IMR-90 (cell line): Measurements from ENCODE around the gene PLIN5. TPM values are rescaled to one million over a fixed set of nuclear protein-coding genes. Genes with fewer than 3 reads are reported as not detected.

ENCODE experiments used
- ATAC-seq: fragments of 200-7000 bp; cut with Tn5 transposase; 2 replicates; pipeline ENCODE4 v1.9.1; 2020; ENCODE audit warnings: low read depth, mild to moderate bottlenecking, moderate library complexity
- BruUV-seq: library from RNA; stranded (reverse); fragments of 400-500 nt; replicated peaks from 2 replicates; lab custom pipeline; 2021; lab: Mats Ljungman, UMichigan
- CTCF ChIA-PET: fragments of 300-600 bp; formaldehyde crosslinking; extraction: SDS; loops from one replicate; lab custom pipeline; 2021; ENCODE audit warnings: antibody characterized with exemption; lab: Yijun Ruan, JAX
- POLR2A ChIA-PET: fragments of 300-600 bp; sonication (Branson Sonifier 250); formaldehyde crosslinking; loops from one replicate; lab custom pipeline; 2022; ENCODE audit warnings: antibody characterized with exemption; ENCODE audit not compliant: unreplicated experiment; lab: Charles Lee
- DNase-seq: peaks from one replicate; pipeline ENCODE4 v3.0.0; 2013
- H2AFZ ChIP-seq: replicated peaks from 2 replicates; pipeline ENCODE3; 2013; ENCODE audit warnings: low read length, mild to moderate bottlenecking; ENCODE audit not compliant: poor library complexity
- H2AK5ac ChIP-seq: 2 replicates; pipeline ENCODE4 v1.6.1; 2013; ENCODE audit warnings: low read depth, low read length, inconsistent platforms
- H2AK9ac ChIP-seq: replicated peaks from 2 replicates; pipeline ENCODE3; 2013; ENCODE audit warnings: mild to moderate bottlenecking, low read depth, low read length, moderate library complexity; ENCODE audit not compliant: poor library complexity
- H2BK120ac ChIP-seq: 2 replicates; pipeline ENCODE4 v1.6.1; 2013; ENCODE audit warnings: low read depth, low read length, inconsistent platforms
- H2BK15ac ChIP-seq: 3 replicates; pipeline ENCODE4 v1.6.1; 2013; ENCODE audit warnings: low read depth, low read length, inconsistent platforms
- H2BK20ac ChIP-seq: 2 replicates; pipeline ENCODE4 v1.6.1; 2013; ENCODE audit warnings: low read depth, mild to moderate bottlenecking, inconsistent platforms, low read length, moderate library complexity
- H2BK5ac ChIP-seq: 2 replicates; pipeline ENCODE4 v1.6.1; 2013; ENCODE audit warnings: mild to moderate bottlenecking, low read depth, low read length, inconsistent platforms; ENCODE audit not compliant: poor library complexity, severe bottlenecking
- H3K14ac ChIP-seq: replicated peaks from 2 replicates; pipeline ENCODE4 v1.6.1; 2013; ENCODE audit warnings: low read depth, low read length, inconsistent platforms
- H3K18ac ChIP-seq: 2 replicates; pipeline ENCODE4 v1.6.1; 2013; ENCODE audit warnings: low read depth, low read length, control low read depth
- H3K23ac ChIP-seq: 2 replicates; pipeline ENCODE4 v1.6.1; 2013; ENCODE audit warnings: low read depth, low read length, inconsistent platforms
- H3K27ac ChIP-seq: 2 replicates; pipeline ENCODE4 v1.5.1; 2013; ENCODE audit warnings: mild to moderate bottlenecking, control low read depth, low read length; ENCODE audit not compliant: insufficient read depth
- H3K27me3 ChIP-seq: 2 replicates; pipeline ENCODE4 v1.6.1; 2013; ENCODE audit warnings: low read length; ENCODE audit not compliant: control insufficient read depth, insufficient read depth
- H3K36me3 ChIP-seq: 2 replicates; pipeline ENCODE4 v1.6.1; 2013; ENCODE audit warnings: low read length, mixed read lengths; ENCODE audit not compliant: control insufficient read depth, insufficient read depth
- H3K4ac ChIP-seq: 2 replicates; pipeline ENCODE4 v1.6.1; 2013; ENCODE audit warnings: low read depth, low read length, inconsistent platforms
- H3K4me1 ChIP-seq: 2 replicates; pipeline ENCODE4 v1.6.1; 2013; ENCODE audit warnings: low read length, mixed read lengths; ENCODE audit not compliant: control insufficient read depth, insufficient read depth
- H3K4me2 ChIP-seq: 2 replicates; pipeline ENCODE4 v1.6.1; 2013; ENCODE audit warnings: low read depth, mild to moderate bottlenecking, control low read depth, low read length, moderate library complexity
- H3K4me3 ChIP-seq: 2 replicates; pipeline ENCODE4 v1.5.1; 2013; ENCODE audit warnings: low read depth, mild to moderate bottlenecking, control low read depth, low read length, moderate library complexity; ENCODE audit not compliant: insufficient read depth
- H3K56ac ChIP-seq: 2 replicates; pipeline ENCODE4 v1.6.1; 2013; ENCODE audit warnings: low read length, inconsistent platforms; ENCODE audit not compliant: insufficient read depth; ENCODE audit errors: extremely low read depth
- H3K79me1 ChIP-seq, 2 experiments: 2 replicates each; pipeline ENCODE4 v1.6.1; 2013; ENCODE audit warnings: low read length in 2 of 2, inconsistent platforms in 1 of 2, low read depth in 1 of 2
- H3K9ac ChIP-seq: 2 replicates; pipeline ENCODE4 v1.6.1; 2013; ENCODE audit warnings: low read depth, low read length, control low read depth
- H3K9me1 ChIP-seq: 2 replicates; pipeline ENCODE4 v1.6.1; 2013; ENCODE audit warnings: low read length, inconsistent platforms; ENCODE audit not compliant: insufficient read depth
- H3K9me3 ChIP-seq: 2 replicates; pipeline ENCODE4 v1.6.1; 2013; ENCODE audit warnings: low read length; ENCODE audit not compliant: control insufficient read depth, insufficient read depth
- H4K20me1 ChIP-seq: 2 replicates; pipeline ENCODE4 v1.6.1; 2013; ENCODE audit warnings: low read length, inconsistent platforms; ENCODE audit not compliant: insufficient read depth
- H4K5ac ChIP-seq: 2 replicates; pipeline ENCODE4 v1.6.1; 2013; ENCODE audit warnings: mild to moderate bottlenecking, low read depth, low read length, control low read depth
- H4K8ac ChIP-seq, 2 experiments: 2 replicates each; pipeline ENCODE4 v1.6.1; 2013; ENCODE audit warnings: low read depth in 2 of 2, low read length in 2 of 2, control low read depth in 1 of 2, inconsistent platforms in 1 of 2
- H4K91ac ChIP-seq: 2 replicates; pipeline ENCODE4 v1.6.1; 2013; ENCODE audit warnings: low read depth, low read length, inconsistent platforms; ENCODE audit not compliant: insufficient read depth
- CEBPB ChIP-seq: IDR thresholded peaks from 2 replicates; pipeline ENCODE4 v1.6.1; 2012; ENCODE audit warnings: low read depth, low read length, improper control_type of control experiment
- MAZ ChIP-seq: IDR thresholded peaks from 2 replicates; pipeline ENCODE4 v1.6.1; 2012; ENCODE audit warnings: low read depth, mild to moderate bottlenecking, low read length, improper control_type of control experiment, moderate library complexity, borderline replicate concordance
- RCOR1 ChIP-seq: IDR thresholded peaks from 2 replicates; pipeline ENCODE4 v1.6.1; 2012; ENCODE audit warnings: mild to moderate bottlenecking, low read length, improper control_type of control experiment; ENCODE audit not compliant: insufficient replicate concordance
- WGBS, 2 experiments: methylation state at CpG; one replicate each; pipeline versions ENCODE4 v1.1.5 to v1.1.7; 2013; ENCODE audit warnings: missing lambda C conversion rate in 2 of 2; ENCODE audit not compliant: insufficient read length in 1 of 2; ENCODE audit errors: extremely low coverage in 2 of 2; 5-methylcytosine and 5-hydroxymethylcytosine counted together
- dilution Hi-C: fragments of 300-500 bp; cut with HindIII; formaldehyde crosslinking; loops from one replicate; pipeline ENCODE4 v1.14.3; 2018; ENCODE audit warnings: low sequenced_read_pairs; ENCODE audit not compliant: unreplicated experiment
- in situ Hi-C: fragments of 300-500 bp; cut with MboI; formaldehyde crosslinking; loops from 3 replicates; pipeline ENCODE4 v1.14.3; 2019; ENCODE audit warnings: low sequenced_read_pairs, inconsistent platforms, mixed read lengths
- intact Hi-C: fragments of 100-400 bp; cut with micrococcal nuclease; formaldehyde crosslinking; loops from 2 replicates; pipeline ENCODE4 v1.10.0; 2022
- polyA plus RNA-seq, 3 experiments: library from polyadenylated mRNA; depleted of rRNA; stranded (reverse); fragments of >200 nt; gene quantifications; 2 replicates each; pipeline ENCODE4 v1.2.3, GENCODE V29; 2012; ENCODE audit warnings: low replicate concordance in 1 of 3
- total RNA-seq: library from RNA; depleted of rRNA; stranded (reverse); fragments of >200 nt; gene quantifications from 2 replicates; pipeline ENCODE4 v1.2.3, GENCODE V29; 2012
- TF ChIP-seq, protein P1 (sequence below): fragments of 150-350 bp; IDR thresholded peaks from 2 replicates; pipeline ENCODE4 v1.6.1; 2016; ENCODE audit warnings: low read depth, mild to moderate bottlenecking, low read length, moderate library complexity, borderline replicate concordance
- TF ChIP-seq, protein P2 (sequence below): fragments of 150-350 bp; IDR thresholded peaks from 2 replicates; pipeline ENCODE4 v1.6.1; 2017; ENCODE audit warnings: mild to moderate bottlenecking, antibody characterized with exemption, low read length, low read depth

Gene PLIN5
- total and polyA plus RNA-seq, 2 of the 4 experiments (the other 2 are of a cell fraction), result not detected

DNA sequence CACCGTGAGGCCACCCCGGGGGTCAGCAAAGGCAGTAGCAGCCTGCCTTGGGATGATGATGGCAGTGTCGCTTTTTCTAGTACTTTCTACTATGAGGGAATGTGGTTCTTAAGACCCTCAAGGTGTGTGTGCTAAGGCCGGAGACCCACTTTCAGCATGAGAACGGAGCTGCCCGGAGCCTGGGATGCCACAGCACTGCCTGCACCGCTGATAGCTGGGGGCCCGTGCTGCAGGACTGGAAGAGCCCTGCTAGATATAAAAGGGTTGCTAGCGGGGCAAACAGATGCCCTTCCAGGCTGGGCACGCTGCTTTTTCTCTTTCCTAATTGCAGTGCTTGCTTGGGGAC lies 31.2 kb downstream of the PLIN5 start:
- Histone ChIP-seq H2BK20ac (no peak overlapping the region), H3K9me1 (peaks cover 8% of the 10 kb centered on the region; the same call in 1 of the 2 replicates), H3K79me1 (peaks cover 0 to 8% of the 10 kb centered on the region in 2 experiments; a peak in 1 of 4 replicates), H3K56ac (no peak overlapping the region), H3K4me2 (no peak overlapping the region), H3K4me1 (peaks cover 4% of the 10 kb centered on the region), H3K9ac (no peak overlapping the region), H3K23ac (no peak overlapping the region), H4K5ac (no peak overlapping the region), H3K9me3 (no peaks in the 10 kb centered on the region), H2BK120ac (no peak overlapping the region), H2AK9ac (no peak overlapping the region), H3K27ac (no peak overlapping the region), H2BK15ac (no peak overlapping the region), H3K14ac (no peak overlapping the region), H3K18ac (no peak overlapping the region), H3K36me3 (peaks cover 54% of the 10 kb centered on the region), H4K8ac (no peak overlapping the region), H3K4ac (no peak overlapping the region), H4K91ac (no peak overlapping the region), H3K4me3 (no peak overlapping the region), H2BK5ac (no peak overlapping the region), H2AK5ac (no peak overlapping the region), H3K27me3 (no peaks in the 10 kb centered on the region), H4K20me1 (no peaks in the 10 kb centered on the region), H2AFZ (no peak overlapping the region)
- WGBS, 2 experiments, result 88% methylated on average over 3 of the region's 10 CpGs; no CpG with 5 or more reads in 1 of the 2 experiments
- ATAC-seq (no peak), DNase-seq (no peak)
- in situ Hi-C loops (no loop called here), dilution Hi-C loops (no loop called here), intact Hi-C loops (no loop called here)
- TF ChIP-seq CEBPB (no peak), MAZ (no peak), RCOR1 (no peak)
- TF ChIP-seq, protein P1, sequence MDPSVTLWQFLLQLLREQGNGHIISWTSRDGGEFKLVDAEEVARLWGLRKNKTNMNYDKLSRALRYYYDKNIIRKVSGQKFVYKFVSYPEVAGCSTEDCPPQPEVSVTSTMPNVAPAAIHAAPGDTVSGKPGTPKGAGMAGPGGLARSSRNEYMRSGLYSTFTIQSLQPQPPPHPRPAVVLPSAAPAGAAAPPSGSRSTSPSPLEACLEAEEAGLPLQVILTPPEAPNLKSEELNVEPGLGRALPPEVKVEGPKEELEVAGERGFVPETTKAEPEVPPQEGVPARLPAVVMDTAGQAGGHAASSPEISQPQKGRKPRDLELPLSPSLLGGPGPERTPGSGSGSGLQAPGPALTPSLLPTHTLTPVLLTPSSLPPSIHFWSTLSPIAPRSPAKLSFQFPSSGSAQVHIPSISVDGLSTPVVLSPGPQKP, result no peak
- TF ChIP-seq, protein P2, sequence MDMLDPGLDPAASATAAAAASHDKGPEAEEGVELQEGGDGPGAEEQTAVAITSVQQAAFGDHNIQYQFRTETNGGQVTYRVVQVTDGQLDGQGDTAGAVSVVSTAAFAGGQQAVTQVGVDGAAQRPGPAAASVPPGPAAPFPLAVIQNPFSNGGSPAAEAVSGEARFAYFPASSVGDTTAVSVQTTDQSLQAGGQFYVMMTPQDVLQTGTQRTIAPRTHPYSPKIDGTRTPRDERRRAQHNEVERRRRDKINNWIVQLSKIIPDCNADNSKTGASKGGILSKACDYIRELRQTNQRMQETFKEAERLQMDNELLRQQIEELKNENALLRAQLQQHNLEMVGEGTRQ, result no peak
- ChIA-PET POLR2A (no interaction called here), CTCF (no interaction called here)
- BruUV-seq, result no TSS peak
